Measurements from ENCODE around the gene CCDC134.

CCDC134 gene

DNA sequence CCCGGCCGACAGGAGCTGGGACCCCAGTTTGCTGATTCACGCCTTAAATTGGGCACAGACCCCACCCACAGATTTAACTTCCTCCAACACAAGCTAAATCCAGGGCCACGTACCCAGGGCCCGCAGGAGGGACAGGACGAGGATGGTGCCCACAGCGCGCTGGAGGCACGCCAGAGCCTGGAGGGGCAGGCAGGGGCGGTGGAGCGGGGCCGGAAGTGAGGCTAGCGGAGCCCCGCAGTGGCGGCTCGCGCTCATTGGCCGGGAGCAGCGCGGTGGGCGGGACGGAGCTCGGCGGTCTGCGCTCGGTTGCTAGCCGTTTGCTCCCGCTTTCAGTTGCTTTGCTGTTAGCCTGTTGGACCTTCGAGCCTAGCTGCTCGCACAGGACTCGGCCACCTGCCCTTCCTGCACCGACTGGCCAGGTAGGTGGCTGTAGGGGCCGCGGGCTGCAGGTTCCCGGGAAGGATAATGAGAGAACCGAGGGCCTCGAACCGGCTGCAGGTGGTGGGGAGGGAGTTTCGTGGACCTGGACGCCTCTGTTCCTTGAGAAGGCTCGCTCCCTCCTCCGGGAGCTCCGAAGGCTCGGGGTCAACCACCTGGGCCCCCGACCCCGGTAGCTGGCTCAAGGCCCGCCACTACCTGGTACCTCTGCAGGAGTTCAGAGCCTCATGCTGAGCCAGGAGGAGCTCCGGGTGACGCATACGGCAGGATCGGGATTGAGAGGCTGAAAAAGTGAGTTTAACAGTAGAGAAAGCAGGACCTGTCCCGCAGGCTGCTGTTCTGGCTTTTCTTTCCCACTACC, at the start of gene CCDC134:
Gene CCDC134 (plus strand): TSS at position 332 of the 799 bp plus-strand sequence. CDS start 8,212 bp downstream, outside the sequence.
- peak; percentile 91 for DNase-seq

GRCh38 chr22:41752011-41752970, 48.2 kb upstream of the CCDC134 start:
- no peak for DNase-seq

- DNase-seq: no peak
Observed at GRCh38 chr22:41753984-41754383, 46.5 kb upstream of the CCDC134 start.

DNA sequence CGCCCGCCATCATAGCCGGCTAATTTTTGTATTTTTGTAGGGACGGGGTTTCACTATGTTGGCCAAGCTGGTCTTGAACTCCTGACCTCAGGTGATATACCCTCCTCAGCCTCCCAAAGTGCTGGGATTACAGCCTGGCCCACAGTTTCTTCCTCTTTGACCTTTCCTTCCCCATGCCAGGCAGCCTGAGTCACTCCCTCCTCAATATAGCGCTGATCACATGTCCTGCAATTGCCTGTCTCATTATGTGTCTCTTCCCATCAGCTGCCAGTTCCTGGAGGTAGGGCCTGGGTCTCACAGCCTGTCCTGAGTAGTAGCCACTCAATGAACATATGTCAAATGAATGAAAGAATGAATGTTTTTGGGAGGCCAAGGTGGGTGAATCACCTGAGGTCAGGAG, 43.0 kb upstream of the CCDC134 start:
- DNase-seq: no peak

GRCh38 chr22:41758231-41758630, 42.2 kb upstream of the CCDC134 start:
- DNase-seq: no peak

GRCh38 chr22:41762980-41763779, 37.3 kb upstream of the CCDC134 start:
- no peak for DNase-seq

GRCh38 chr22:41766476-41766875, 34.0 kb upstream of the CCDC134 start:
- no peak for DNase-seq

DNA sequence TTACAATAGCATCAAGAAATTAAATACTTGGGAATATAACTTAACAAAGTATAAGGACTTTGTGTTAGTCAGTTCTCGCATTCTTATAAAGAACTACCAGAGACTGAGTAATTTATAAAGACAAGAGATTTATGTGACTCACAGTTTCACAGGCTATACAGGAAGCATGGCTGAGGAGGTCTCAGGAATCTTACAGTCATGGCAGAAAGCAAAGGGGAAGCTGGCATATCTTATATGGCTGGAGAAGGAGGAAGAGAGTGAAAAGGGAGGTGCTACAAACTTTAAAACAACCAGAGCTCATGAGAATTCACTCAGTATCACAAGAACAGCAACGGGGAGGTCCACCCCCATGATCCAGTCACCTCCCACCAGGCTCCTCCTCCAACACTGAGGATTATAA, 32.0 kb upstream of the CCDC134 start:
- DNase-seq: no peak

DNA sequence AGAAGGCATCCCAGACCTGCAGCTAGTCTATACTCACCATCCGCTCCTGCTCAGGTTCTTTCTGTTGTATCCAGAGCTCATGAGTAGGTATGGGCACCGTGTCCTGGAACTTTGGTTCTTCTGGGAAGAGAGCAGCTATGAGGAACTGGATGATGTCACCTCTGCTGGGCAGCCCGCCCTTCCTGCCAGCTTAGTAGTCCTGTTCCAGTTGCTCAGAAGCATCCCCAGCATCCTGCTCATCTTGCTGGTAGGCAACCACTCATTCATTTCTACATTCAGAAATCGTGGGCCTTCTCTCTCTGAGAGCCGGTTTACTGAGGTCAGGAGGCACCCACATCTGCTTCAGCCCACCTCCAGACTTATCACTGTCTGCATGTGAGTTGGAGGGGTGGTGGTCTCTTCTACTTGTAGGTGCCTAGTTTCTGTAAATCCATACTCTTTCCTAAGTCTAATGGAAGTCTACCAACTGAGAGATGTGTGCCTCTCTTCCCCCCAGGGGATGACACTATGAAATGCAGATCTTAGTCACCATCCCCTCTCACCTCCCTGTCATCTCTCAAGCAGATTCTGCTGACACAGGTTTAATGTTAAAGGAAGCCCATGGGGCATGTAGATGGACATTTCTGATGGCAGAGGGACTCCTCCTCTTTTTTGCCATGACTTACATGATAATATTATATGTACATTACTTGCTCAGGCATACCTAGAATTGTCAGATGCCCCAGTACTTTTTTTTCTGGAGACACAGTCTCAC, 29.6 kb upstream of the CCDC134 start:
- DNase-seq: no peak

GRCh38 chr22:41772198-41772597, 28.3 kb upstream of the CCDC134 start:
- no peak for DNase-seq

GRCh38 chr22:41772645-41773044, 27.8 kb upstream of the CCDC134 start:
- no peak for DNase-seq

- DNase-seq: no peak
Observed at GRCh38 chr22:41775338-41775737, 25.1 kb upstream of the CCDC134 start.

DNA sequence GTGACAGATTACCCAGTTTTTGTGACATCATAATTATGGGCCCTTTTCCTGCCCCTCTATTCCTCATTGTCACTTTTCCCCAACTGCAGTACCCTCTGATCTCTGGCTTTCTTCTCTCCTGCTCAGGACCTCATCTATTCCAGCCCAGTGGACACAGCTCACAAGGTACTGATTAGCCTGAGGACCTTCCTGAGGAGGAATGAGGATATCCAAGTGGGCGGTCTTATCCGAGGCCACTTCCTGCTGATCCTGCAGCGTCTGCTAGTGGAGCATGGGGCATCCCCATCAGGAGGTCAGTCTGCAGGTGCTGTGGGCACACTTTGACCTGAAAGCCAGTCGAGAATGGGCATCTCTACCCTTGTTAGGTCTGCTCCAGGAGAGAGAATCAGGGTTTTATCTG, 24.5 kb upstream of the CCDC134 start:
- no peak for DNase-seq

GRCh38 chr22:41776381-41776780, 24.1 kb upstream of the CCDC134 start:
- no peak for DNase-seq

- DNase-seq: no peak
Observed at GRCh38 chr22:41777749-41778425, 22.6 kb upstream of the CCDC134 start.

GRCh38 chr22:41779929-41780505, 20.5 kb upstream of the CCDC134 start:
- DNase-seq: no peak

- peak; percentile 84 for DNase-seq
Observed at GRCh38 chr22:41780746-41781505, 19.6 kb upstream of the CCDC134 start.

DNA sequence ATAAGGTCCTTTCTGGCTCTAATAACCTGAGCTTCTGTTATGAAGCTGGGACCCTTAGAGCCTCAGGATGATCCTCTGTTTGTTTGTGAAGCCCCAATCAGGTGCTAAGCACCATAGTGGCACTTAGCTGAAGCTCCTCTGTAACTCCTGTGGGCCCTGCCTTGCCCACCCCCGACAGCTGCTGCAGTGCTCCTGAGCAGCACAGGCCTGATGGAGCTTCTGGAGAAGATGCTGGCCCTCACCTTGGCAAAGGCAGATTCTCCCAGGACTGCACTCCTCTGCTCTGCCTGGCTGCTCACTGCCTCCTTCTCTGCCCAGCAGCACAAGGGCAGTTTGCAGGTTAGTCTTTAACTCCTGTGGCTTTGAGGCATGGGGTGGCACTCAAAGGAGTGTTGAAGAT, 19.0 kb upstream of the CCDC134 start:
- no peak for DNase-seq

DNA sequence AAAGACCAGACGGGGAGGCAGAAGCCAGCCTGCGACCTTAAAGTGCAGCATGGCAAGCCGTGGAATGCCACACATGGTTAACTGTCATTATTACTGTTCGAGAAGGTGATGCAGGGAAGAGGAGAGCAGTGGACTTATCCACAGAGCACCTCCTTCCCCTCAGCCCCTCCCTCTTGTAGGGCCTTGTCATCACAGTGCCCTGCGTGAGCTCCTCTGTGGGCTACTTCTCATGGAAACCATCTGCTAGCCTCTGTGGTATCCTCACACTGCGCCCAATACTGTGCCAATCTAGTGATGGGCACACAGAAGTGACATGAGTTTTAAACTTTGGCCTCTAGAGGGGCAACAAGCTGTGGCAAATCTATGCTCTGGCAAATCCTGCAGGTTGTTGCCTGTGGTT, 18.2 kb upstream of the CCDC134 start:
- DNase-seq: no peak

GRCh38 chr22:41782751-41783150, 17.7 kb upstream of the CCDC134 start:
- no peak for DNase-seq
